Measurements from ENCODE around the gene SPATS2.

Gene SPATS2

GRCh38 chr12:49336645-49337584 lies 30.3 kb upstream of the SPATS2 start, which contains the start of gene C1QL4:
C1QL4 (minus strand) TSS chr12:49337188; CDS start chr12:49336477, 711 bp downstream.
- DNase-seq: no peak

GRCh38 chr12:49338830-49339463 lies 28.3 kb upstream of the SPATS2 start:
- no peak for DNase-seq

GRCh38 chr12:49339464-49339861 lies 27.8 kb upstream of the SPATS2 start:
- DNase-seq: no peak

GRCh38 chr12:49340095-49340870 lies 27.0 kb upstream of the SPATS2 start:
- DNase-seq: no peak

GRCh38 chr12:49340971-49341776 lies 26.1 kb upstream of the SPATS2 start:
- DNase-seq: no peak

- no peak for DNase-seq
Observed at GRCh38 chr12:49341777-49342065, 25.5 kb upstream of the SPATS2 start.

GRCh38 chr12:49342066-49342913 lies 25.0 kb upstream of the SPATS2 start:
- DNase-seq: no peak

- no peak for DNase-seq
Observed at GRCh38 chr12:49342914-49343731, 24.1 kb upstream of the SPATS2 start.

- no peak for DNase-seq
Observed at GRCh38 chr12:49344486-49345050, 22.7 kb upstream of the SPATS2 start.

- no peak for DNase-seq
Observed at GRCh38 chr12:49345051-49345824, 22.0 kb upstream of the SPATS2 start.

GRCh38 chr12:49345825-49346658 lies 21.2 kb upstream of the SPATS2 start:
- DNase-seq: no peak

GRCh38 chr12:49346659-49347310 lies 20.5 kb upstream of the SPATS2 start, which contains the start of gene DNAJC22:
DNAJC22 (plus strand) TSS chr12:49346888; CDS start chr12:49348873, 1,985 bp downstream.
- DNase-seq: no peak

GRCh38 chr12:49347311-49348193 lies 19.7 kb upstream of the SPATS2 start:
- no peak for DNase-seq

GRCh38 chr12:49348781-49349180 lies 18.5 kb upstream of the SPATS2 start:
- no peak for DNase-seq

- no peak for DNase-seq
Observed at GRCh38 chr12:49349266-49349665, 18.0 kb upstream of the SPATS2 start.

- no peak for DNase-seq
Observed at GRCh38 chr12:49352351-49352750, 14.9 kb upstream of the SPATS2 start.

- DNase-seq: no peak
Observed at GRCh38 chr12:49355913-49356312, 11.3 kb upstream of the SPATS2 start.

Measured in NCI-H1417 treated with DMSO at 0.1 percent for 48 hours (cell line).